ENCODE data around the gene ITGAX.

- TF ChIP-seq CTCF (conservative IDR thresholded peaks at IDR 0.05; ENCODE audit: low read length), result no peak
- no peak for TF ChIP-seq EZH2phosphoT487 (IDR thresholded peaks at IDR 0.05; ENCODE audit: borderline replicate concordance)
Measured at GRCh38 chr16:31347445-31347844, 7.5 kb upstream of the ITGAX start.
